DND-41 (cell line): ENCODE measurements around the gene PAFAH1B1.
"Not testable (repeated sequence)": the region's sequence is repeated elsewhere in the genome, so short reads cannot be mapped to it uniquely, and the experiment has no call there.

Source experiments
- ATAC-seq: fragments of 200-7000 bp; cut with Tn5 transposase; 3 replicates; pipeline ENCODE4 v1.9.1; 2021; ENCODE audit warnings: low read depth; ENCODE audit not compliant: insufficient read depth
- DNase-seq: peaks from one replicate; pipeline ENCODE4 v3.0.0-alpha.2; 2020
- H2AFZ ChIP-seq: 2 replicates; pipeline ENCODE4 v1.6.0; 2012; ENCODE audit warnings: low read depth, low read length
- H3K27ac ChIP-seq: 2 replicates; pipeline ENCODE4 v1.5.1; 2012; ENCODE audit warnings: low read length, inconsistent platforms
- H3K27me3 ChIP-seq: fragments of 200-600 bp; sonication (generic); 2 replicates; pipeline ENCODE4 v1.6.0; 2012; ENCODE audit warnings: low read length, mild to moderate bottlenecking, inconsistent platforms; ENCODE audit not compliant: insufficient read depth, poor library complexity
- H3K36me3 ChIP-seq: 2 replicates; pipeline ENCODE4 v1.5.1; 2012; ENCODE audit warnings: low read length, inconsistent platforms; ENCODE audit not compliant: insufficient read depth
- H3K4me1 ChIP-seq: 2 replicates; pipeline ENCODE4 v1.5.1; 2012; ENCODE audit warnings: mild to moderate bottlenecking, low read length; ENCODE audit not compliant: insufficient read depth
- H3K4me2 ChIP-seq: 2 replicates; pipeline ENCODE4 v1.6.0; 2012; ENCODE audit warnings: mild to moderate bottlenecking, moderate library complexity, low read length, inconsistent platforms; ENCODE audit not compliant: insufficient read depth
- H3K4me3 ChIP-seq, 2 experiments: fragments of 200-600 bp in 1 of 2; shearing (Covaris generic) in 1 of 2; 2 replicates each; pipeline ENCODE4 v1.5.1; 2012 to 2016; ENCODE audit warnings: inconsistent platforms in 2 of 2, low read length in 2 of 2, mild to moderate bottlenecking in 2 of 2, low read depth in 1 of 2, moderate library complexity in 1 of 2
- H3K79me2 ChIP-seq: 2 replicates; pipeline ENCODE4 v1.6.0; 2012; ENCODE audit warnings: low read length, inconsistent platforms; ENCODE audit not compliant: insufficient read depth
- H3K9ac ChIP-seq: 2 replicates; pipeline ENCODE4 v1.6.0; 2012; ENCODE audit warnings: low read depth, mild to moderate bottlenecking, inconsistent platforms, low read length, moderate library complexity
- H3K9me3 ChIP-seq: 2 replicates; pipeline ENCODE4 v1.5.1; 2012; ENCODE audit warnings: low read length, moderate library complexity, mild to moderate bottlenecking, inconsistent platforms; ENCODE audit not compliant: insufficient read depth, severe bottlenecking
- H4K20me1 ChIP-seq: 2 replicates; pipeline ENCODE4 v1.6.0; 2012; ENCODE audit warnings: low read length; ENCODE audit not compliant: insufficient read depth
- CTCF ChIP-seq: IDR thresholded peaks from 2 replicates; pipeline ENCODE4 v1.5.1; 2012; ENCODE audit warnings: borderline replicate concordance, low read length, moderate library complexity, mild to moderate bottlenecking; ENCODE audit not compliant: poor library complexity, severe bottlenecking; ENCODE audit errors: extremely low read depth
- EZH2 ChIP-seq: IDR thresholded peaks from 3 replicates; pipeline ENCODE4 v1.6.1; 2012; ENCODE audit warnings: borderline replicate concordance, low read depth, mild to moderate bottlenecking, moderate library complexity, low read length, inconsistent platforms; ENCODE audit not compliant: severe bottlenecking

Gene PAFAH1B1

GRCh38 chr17:2695961-2696760, 102.7 kb downstream of the PAFAH1B1 start:
- Histone ChIP-seq H3K27me3 (no peaks in the 10 kb centered on the region), H2AFZ (no peak overlapping the region), H3K4me3 (no peak overlapping the region), H3K36me3 (peaks cover 85% of the 10 kb centered on the region), H3K9me3 (no peaks in the 10 kb centered on the region), H4K20me1 (peaks cover 40% of the 10 kb centered on the region), H3K9ac (no peak overlapping the region), H3K27ac (no peak overlapping the region), H3K79me2 (no peaks in the 10 kb centered on the region), H3K4me2 (no peak overlapping the region), H3K4me1 (no peaks in the 10 kb centered on the region)
- ATAC-seq (no peak), DNase-seq (no peak)
- TF ChIP-seq EZH2 (no peak), CTCF (no peak)

- peaks cover 87% of the 10 kb centered on the region for H3K36me3 ChIP-seq
- no peak overlapping the region for H3K4me2 ChIP-seq
- no peak for TF ChIP-seq CTCF
- no peak for TF ChIP-seq EZH2
- H3K4me1 ChIP-seq, result no peaks in the 10 kb centered on the region
- ATAC-seq, result no peak
- no peaks in the 10 kb centered on the region for H3K27me3 ChIP-seq
- DNase-seq, result no peak
- H3K79me2 ChIP-seq, result no peaks in the 10 kb centered on the region
- no peak overlapping the region for H3K27ac ChIP-seq
- H2AFZ ChIP-seq, result no peak overlapping the region
- peaks cover 32% of the 10 kb centered on the region; the same call in 1 of the 2 replicates for H4K20me1 ChIP-seq
- H3K4me3 ChIP-seq, result no peak overlapping the region
- no peaks in the 10 kb centered on the region for H3K9me3 ChIP-seq
- no peak overlapping the region for H3K9ac ChIP-seq
Observed at GRCh38 chr17:2697611-2698162, 104.2 kb downstream of the PAFAH1B1 start.

GRCh38 chr17:2699216-2699805, 105.9 kb downstream of the PAFAH1B1 start:
- not testable (repeated sequence) for H3K4me3 ChIP-seq, ATAC-seq, H3K4me2 ChIP-seq, H2AFZ ChIP-seq, H3K79me2 ChIP-seq, DNase-seq, H3K27ac ChIP-seq, H3K4me1 ChIP-seq, H3K9ac ChIP-seq, H3K27me3 ChIP-seq, H3K9me3 ChIP-seq
- peaks cover 35% of the 10 kb centered on the region for H4K20me1 ChIP-seq
- peaks cover 89% of the 10 kb centered on the region for H3K36me3 ChIP-seq

- Histone ChIP-seq H3K4me1 (no peaks in the 10 kb centered on the region), H3K4me2 (no peak overlapping the region), H4K20me1 (peaks cover 42% of the 10 kb centered on the region), H3K27me3 (no peaks in the 10 kb centered on the region), H3K9ac (no peak overlapping the region), H3K27ac (no peak overlapping the region), H3K9me3 (no peaks in the 10 kb centered on the region), H3K4me3 (no peak overlapping the region), H2AFZ (no peak overlapping the region), H3K79me2 (peaks cover 14% of the 10 kb centered on the region), H3K36me3 (peaks cover 93% of the 10 kb centered on the region)
- TF ChIP-seq CTCF (no peak), EZH2 (no peak)
- ATAC-seq (no peak), DNase-seq (no peak)
Observed at GRCh38 chr17:2700030-2700490, 106.6 kb downstream of the PAFAH1B1 start.
